Measurements from ENCODE around the gene IL6. TPM values are rescaled to one million over a fixed set of nuclear protein-coding genes. Genes with fewer than 3 reads are reported as not detected.
A peak's percentile ranks its signal among the peaks of the same experiment; 100 is the strongest.

IL6 gene
- total and polyA plus RNA-seq, 9 of the 15 experiments (the other 6 are each of a cell fraction or from before 2014, with no cell fraction given) = 0.76 to 2.9 (median 1.5) TPM

GRCh38 chr7:22726907-22727713 is at the start of gene IL6 (continued):
- TF ChIP-seq MCM5 (IDR thresholded peaks at IDR 0.05; ENCODE audit: low read depth) = no peak
- TF ChIP-seq NFE2L1 (tag; IDR thresholded peaks at IDR 0.05; ENCODE audit: borderline replicate concordance, low read depth) = 0 out of 2 replicates have a peak, but pooled peaks have one; percentile 80
- no peak for TF ChIP-seq POU5F1 (IDR thresholded peaks at IDR 0.05; ENCODE audit: borderline replicate concordance, low read depth, low read length, partially characterized antibody)
- no peak for TF ChIP-seq HNRNPLL (IDR thresholded peaks at IDR 0.05; ENCODE audit: low read depth, low read length, poor library complexity, severe bottlenecking)
- peak; percentile 52 for TF ChIP-seq CXXC5 (CRISPR knock-in tag; IDR thresholded peaks at IDR 0.05)
- TF ChIP-seq E2F6 (IDR thresholded peaks at IDR 0.05; ENCODE audit: borderline replicate concordance in 1 of 2, extremely low read depth in 1 of 2, insufficient read depth in 1 of 2, insufficient read length in 1 of 2, low read depth in 1 of 2, low read length in 1 of 2, poor library complexity in 1 of 2, severe bottlenecking in 1 of 2) = peak in 1 of 2 experiments; percentile 40
- TF ChIP-seq ZNF274 (IDR thresholded peaks at IDR 0.05; ENCODE audit: borderline replicate concordance, low read depth, low read length) = no peak
- TF ChIP-seq ZFX (CRISPR knock-in tag; IDR thresholded peaks at IDR 0.05) = no peak
- TF ChIP-seq ZNF586 (CRISPR knock-in tag; conservative IDR thresholded peaks at IDR 0.05) = no peak
- no peak for TF ChIP-seq RAD51 (IDR thresholded peaks at IDR 0.05; ENCODE audit: borderline replicate concordance, low read depth)
- TF ChIP-seq CTBP1 (IDR thresholded peaks at IDR 0.05; ENCODE audit: borderline replicate concordance) = peak; percentile 80
- TF ChIP-seq PTBP1 (IDR thresholded peaks at IDR 0.05; ENCODE audit: low read depth, low read length) = no peak
- no peak for TF ChIP-seq IRF9 (tag; IDR thresholded peaks at IDR 0.05)
- TF ChIP-seq TRIM24 (IDR thresholded peaks at IDR 0.05) = 0 out of 4 replicates have a peak, but pooled peaks of 1 of the 2 experiments have one; percentile 25
- TF ChIP-seq VEZF1 (CRISPR knock-in tag; IDR thresholded peaks at IDR 0.05) = peak; percentile 79
- TF ChIP-seq HDAC2 (IDR thresholded peaks at IDR 0.05) = no peak
- TF ChIP-seq TEAD2 (tag; IDR thresholded peaks at IDR 0.05) = no peak
- TF ChIP-seq ZEB2 (IDR thresholded peaks at IDR 0.05) = no peak
- TF ChIP-seq TBL1XR1 (IDR thresholded peaks at IDR 0.05; ENCODE audit: low read length in 2 of 2) = no peak
- TF ChIP-seq GTF2E2 (tag; IDR thresholded peaks at IDR 0.05) = no peak
- peak; percentile 80 for TF ChIP-seq MAFK (IDR thresholded peaks at IDR 0.05; ENCODE audit: low read length)
- TF ChIP-seq MAZ (CRISPR knock-in tag; conservative IDR thresholded peaks at IDR 0.05 in 1 of 2, IDR thresholded peaks at IDR 0.05 in 1 of 2) = peak; percentile 60 to 81; a peak in 3 of 4 replicates
- no peak for TF ChIP-seq SIX5 (IDR thresholded peaks at IDR 0.05; ENCODE audit: borderline replicate concordance in 1 of 2, insufficient read depth in 1 of 2, low read depth in 1 of 2, low read length in 2 of 2)
